HG03520 (cell line): ENCODE results near the gene USP27X.
A peak's percentile ranks its signal among the peaks of the same experiment; 100 is the strongest.

Source experiments
- ATAC-seq: cut with Tn5 transposase; IDR thresholded peaks from one replicate; pipeline ENCODE4 v1.9.1; 2021; ENCODE audit warnings: mild to moderate bottlenecking, moderate library complexity; ENCODE audit not compliant: unreplicated experiment

Gene USP27X

DNA sequence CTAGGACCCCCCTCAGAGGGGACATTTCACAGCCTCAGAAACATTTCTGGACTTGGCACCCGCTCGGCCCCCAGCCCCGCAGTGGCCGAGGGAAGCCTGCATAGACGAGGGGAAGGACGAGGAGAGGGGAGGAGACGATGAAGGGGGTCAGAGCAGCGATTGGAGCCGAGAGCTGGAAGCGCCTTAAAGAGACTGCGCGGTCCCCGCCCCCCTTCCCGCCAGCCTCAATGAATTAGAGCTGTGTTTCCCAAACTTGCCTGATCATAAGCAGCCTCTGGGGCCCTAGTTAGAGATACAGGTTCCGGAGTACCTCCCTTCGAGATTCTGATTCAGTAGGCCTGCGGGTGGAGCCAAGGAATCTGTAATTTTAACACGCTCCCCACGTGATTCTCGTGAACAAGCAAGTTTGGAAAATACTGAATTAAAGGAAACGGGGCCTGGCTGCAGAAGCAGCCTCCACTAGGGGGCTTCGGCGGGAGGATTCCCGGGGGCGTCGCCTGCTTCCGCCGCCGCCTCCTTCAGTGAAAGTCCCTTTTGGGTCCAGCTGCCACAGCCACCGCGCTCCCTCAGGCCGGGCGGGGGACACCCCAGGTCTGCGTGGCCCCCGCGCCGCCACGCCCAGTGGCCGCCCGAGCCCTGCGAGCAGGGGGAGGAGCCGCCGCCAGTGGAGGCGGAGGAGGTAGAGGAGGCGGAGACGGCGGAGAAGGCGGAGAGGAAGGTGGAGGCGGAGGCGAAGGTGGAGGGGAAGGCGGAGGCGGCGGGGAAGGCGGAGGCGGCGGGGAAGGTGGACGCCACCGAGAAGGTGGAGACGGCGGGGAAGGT is at the start of gene USP27X:
Gene USP27X, plus strand, starts transcription at position 651 of the 822 bp plus-strand sequence. CDS start 824 bp downstream, outside the sequence.
- ATAC-seq, result peak; percentile 91

GRCh38 chrX:49838374-49838773 is 40.9 kb upstream of the USP27X start:
- ATAC-seq, result no peak

- ATAC-seq, result no peak
Measured at GRCh38 chrX:49840679-49841078, 38.6 kb upstream of the USP27X start.

- no peak for ATAC-seq
Measured at GRCh38 chrX:49842621-49843020, 36.7 kb upstream of the USP27X start.

- ATAC-seq, result no peak
Measured at GRCh38 chrX:49844611-49845010, 34.7 kb upstream of the USP27X start.

DNA sequence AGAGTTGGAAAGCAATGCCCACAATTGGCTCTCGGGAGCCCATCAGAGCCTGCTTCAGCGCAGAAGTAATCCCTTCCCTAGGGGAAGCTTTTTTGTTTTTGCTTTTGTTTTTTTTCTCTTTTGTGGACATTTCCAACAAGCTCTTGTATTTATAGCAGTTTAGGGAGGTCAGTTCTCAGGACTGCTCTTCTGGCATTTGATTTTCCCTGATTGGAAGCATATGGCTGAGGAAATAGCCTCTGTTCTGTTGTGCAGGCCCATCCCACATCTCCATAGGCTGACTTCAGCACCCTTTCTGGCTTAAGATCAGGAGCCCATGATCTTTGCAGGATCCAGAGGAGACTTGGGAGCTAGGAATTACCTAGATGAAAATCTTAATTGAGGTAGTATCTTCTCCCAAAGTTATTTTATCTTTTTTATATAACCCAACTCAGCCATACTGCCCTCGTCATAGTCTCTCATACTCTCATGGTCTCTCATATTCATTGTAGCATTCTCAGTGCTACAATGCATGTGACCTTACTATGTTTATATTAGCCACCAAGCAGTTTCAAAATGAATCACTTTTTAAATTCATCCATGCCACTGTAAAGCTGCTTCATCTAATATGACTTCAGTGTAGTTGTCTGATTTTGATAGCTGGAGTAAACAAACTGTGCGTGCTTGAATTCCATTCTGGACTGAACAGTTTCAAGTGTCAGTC is 33.4 kb upstream of the USP27X start:
- peak; percentile 61 for ATAC-seq

DNA sequence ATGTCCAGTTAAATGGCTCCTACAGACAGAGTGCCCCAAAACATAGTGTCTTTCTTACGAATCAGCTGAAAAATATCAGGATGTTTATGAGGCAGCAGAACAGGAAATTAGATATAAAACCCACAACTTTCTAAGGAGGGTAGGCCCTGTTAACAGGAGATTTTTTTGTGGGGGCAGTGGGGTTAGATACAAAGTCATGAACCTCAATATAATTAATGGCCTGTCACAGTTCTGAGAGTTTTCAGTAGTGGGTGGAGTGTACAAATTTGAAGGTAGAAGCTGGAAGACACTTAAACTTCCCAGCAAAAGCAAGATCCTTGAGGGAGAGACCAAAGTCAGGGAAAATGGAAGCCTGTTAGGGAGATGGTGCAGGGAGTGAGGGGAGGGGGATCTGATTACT is 32.8 kb upstream of the USP27X start:
- ATAC-seq, result no peak

GRCh38 chrX:49848275-49848674 is 31.0 kb upstream of the USP27X start:
- no peak for ATAC-seq

- no peak for ATAC-seq
Measured at GRCh38 chrX:49850028-49850427, 29.3 kb upstream of the USP27X start.

DNA sequence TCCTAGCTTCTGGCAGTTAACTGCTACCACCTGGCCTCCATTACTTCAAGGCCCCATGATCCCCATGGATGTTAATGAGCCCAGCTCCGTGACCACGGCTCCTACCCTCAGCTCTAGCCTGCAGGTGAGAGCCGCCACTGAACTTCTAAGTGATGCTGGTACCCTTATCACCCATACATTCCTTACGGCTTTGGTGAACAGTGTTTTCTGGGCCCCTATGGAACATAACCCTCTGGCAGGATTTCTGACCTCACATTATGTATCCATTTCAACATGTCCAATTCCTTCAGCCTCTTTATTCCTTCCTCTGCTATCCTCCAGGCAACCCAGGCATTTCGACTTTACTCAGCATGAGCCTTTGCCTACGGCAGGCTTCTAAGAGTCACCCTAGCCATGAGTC is 25.6 kb upstream of the USP27X start:
- ATAC-seq, result no peak

DNA sequence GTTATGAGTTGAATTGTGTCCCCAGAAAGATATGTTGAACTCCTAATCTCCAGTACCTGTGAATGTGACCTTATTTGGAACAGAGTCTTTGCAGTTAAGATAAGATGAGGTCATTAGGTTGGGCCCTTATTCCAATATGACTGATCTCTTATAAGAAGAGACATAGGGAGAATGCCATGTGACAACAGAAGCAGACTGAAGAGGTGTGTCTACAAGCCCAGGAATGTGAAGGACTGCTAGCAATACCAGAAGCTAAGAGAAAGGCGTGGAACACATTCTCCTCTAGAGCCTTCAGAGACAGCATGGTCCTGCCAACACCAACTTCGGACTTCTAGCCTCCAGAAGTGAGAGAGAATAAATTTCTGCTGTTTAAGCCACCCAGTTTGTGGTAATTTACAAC is 22.5 kb upstream of the USP27X start:
- ATAC-seq, result no peak

DNA sequence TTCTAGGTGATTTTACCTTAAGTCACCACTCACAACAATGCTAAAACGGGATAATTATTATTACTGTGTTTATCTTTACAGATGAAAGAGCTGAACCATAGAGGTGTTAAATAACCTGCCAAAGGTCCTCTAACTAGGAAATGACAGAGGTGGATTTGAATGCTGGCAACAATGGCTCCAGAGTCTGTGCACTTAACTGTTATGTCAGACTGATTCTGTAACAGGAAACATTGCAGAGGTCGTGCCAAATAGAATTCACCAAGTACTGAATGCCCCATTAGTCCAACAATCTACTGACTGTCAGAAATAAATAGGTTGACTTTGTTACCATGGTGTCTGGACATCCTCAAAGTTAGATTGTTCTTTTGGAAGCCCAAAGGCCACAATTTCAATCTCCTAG is 20.9 kb upstream of the USP27X start:
- ATAC-seq, result no peak

GRCh38 chrX:49859491-49859890 is 19.8 kb upstream of the USP27X start:
- no peak for ATAC-seq

GRCh38 chrX:49860867-49861535 is 18.3 kb upstream of the USP27X start:
- no peak for ATAC-seq

- no peak for ATAC-seq
Measured at GRCh38 chrX:49862093-49862492, 17.2 kb upstream of the USP27X start.

DNA sequence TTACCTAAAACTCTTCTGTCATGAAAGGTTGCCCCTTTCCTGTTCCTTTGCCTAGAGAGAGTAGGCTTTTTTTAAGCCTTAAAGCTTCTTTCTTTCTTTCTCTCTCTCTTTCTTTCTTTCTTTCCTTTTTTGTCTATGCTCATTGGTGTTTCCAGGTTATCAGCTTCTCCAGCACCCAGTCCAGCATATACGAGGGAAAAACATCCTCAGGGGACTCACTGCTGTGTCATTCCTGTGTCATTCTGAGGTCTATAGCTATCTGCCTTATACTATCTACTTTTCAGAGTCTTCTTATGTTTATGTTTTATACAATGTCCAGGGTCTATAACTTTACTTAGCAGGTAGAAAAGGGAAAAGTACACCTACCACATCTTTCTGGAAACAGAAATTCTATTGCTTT is 10.5 kb upstream of the USP27X start:
- ATAC-seq, result no peak

DNA sequence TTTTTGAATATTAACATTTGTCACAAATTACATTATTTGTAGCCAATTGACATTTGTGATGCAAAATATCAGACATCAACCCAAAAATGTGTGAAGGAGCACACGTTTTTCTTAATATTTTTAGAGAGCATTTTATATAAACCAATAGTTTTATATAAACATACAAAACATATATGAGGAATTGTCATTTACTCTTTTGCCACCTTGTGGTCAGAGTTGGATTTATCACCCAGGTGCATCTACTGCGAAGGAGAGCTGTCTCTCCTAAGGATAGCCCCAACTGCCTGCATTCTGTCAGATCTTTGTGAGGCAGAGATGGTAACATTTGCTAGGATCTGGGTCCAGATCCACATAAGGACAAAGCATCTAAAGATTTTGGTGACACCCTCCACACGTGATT is 2.5 kb upstream of the USP27X start:
- ATAC-seq, result no peak

GRCh38 chrX:49877397-49878101 is 1.7 kb upstream of the USP27X start:
- no peak for ATAC-seq

DNA sequence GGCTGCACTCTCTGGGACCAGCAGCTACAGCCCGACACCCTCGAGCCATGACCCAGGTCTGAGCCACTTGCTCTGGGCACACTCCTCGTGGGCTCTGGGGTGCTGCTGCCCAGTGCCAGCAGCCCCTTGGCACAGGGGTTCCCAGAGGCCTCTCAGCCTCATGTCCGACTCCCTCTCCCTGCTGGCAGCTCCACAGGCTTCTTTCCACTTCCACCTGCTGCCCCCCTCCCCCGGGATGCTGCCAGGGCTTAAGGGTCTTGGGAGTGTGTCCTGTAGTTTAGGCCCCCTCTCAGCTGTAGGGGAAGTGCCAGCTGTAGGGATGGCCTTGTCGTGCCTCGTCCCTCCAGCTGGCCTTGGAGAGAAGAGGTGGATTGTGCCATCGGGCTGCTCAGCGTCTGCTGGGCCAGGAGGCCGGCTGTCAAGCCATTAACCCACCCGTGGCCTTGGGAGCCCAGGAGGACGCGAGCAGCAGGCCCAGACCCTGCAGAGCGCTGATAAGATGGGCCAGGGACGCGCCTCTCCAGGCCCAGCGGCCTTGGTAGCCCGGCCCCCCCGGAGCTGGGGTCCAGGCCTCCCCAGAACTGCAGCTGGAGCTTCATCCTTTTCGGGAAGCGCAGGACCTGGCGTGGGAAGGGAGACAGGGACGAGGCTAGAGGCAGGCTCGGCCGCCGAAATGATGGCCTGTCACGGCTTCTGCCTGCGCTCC is 1.0 kb upstream of the USP27X start:
- no peak for ATAC-seq

- ATAC-seq, result no peak
Measured at GRCh38 chrX:49879656-49880277, 483 bp downstream of the USP27X start.
